GM18517 (cell line): ENCODE data around the gene PRADC1.
"Not testable (repeated sequence)": the region's sequence is repeated elsewhere in the genome, so short reads cannot be mapped to it uniquely, and the experiment has no call there.

Experiments
- ATAC-seq: cut with Tn5 transposase; IDR thresholded peaks from one replicate; pipeline ENCODE4 v1.9.1; 2021; ENCODE audit warnings: mild to moderate bottlenecking, moderate library complexity; ENCODE audit not compliant: unreplicated experiment

Gene PRADC1

GRCh38 chr2:73233154-73233931 lies at the start of gene PRADC1:
PRADC1 (minus strand) TSS chr2:73233239; CDS start chr2:73233160, 79 bp downstream.
- ATAC-seq: peak; percentile 94

GRCh38 chr2:73281244-73281643 lies 48.2 kb upstream of the PRADC1 start:
- no peak for ATAC-seq

- no peak for ATAC-seq
Observed at GRCh38 chr2:73279852-73280251, 46.8 kb upstream of the PRADC1 start.

GRCh38 chr2:73272270-73272669 lies 39.2 kb upstream of the PRADC1 start:
- ATAC-seq: no peak

GRCh38 chr2:73269686-73270465 lies 36.8 kb upstream of the PRADC1 start:
- ATAC-seq: no peak

- no peak for ATAC-seq
Observed at GRCh38 chr2:73268830-73269685, 36.0 kb upstream of the PRADC1 start.

- ATAC-seq: no peak
Observed at GRCh38 chr2:73268366-73268829, 35.4 kb upstream of the PRADC1 start.

- ATAC-seq: no peak
Observed at GRCh38 chr2:73267008-73267407, 34.0 kb upstream of the PRADC1 start.

- no peak for ATAC-seq
Observed at GRCh38 chr2:73266061-73266901, 33.2 kb upstream of the PRADC1 start.

GRCh38 chr2:73265298-73266060 lies 32.4 kb upstream of the PRADC1 start:
- no peak for ATAC-seq

- no peak for ATAC-seq
Observed at GRCh38 chr2:73264783-73265182, 31.7 kb upstream of the PRADC1 start.

GRCh38 chr2:73264332-73264606 lies 31.2 kb upstream of the PRADC1 start:
- no peak for ATAC-seq

GRCh38 chr2:73263540-73264331 lies 30.7 kb upstream of the PRADC1 start:
- no peak for ATAC-seq

GRCh38 chr2:73262691-73263429 lies 29.8 kb upstream of the PRADC1 start:
- not testable (repeated sequence) for ATAC-seq

- no peak for ATAC-seq
Observed at GRCh38 chr2:73262108-73262651, 29.1 kb upstream of the PRADC1 start.

- ATAC-seq: no peak
Observed at GRCh38 chr2:73260338-73260984, 27.4 kb upstream of the PRADC1 start.

- no peak for ATAC-seq
Observed at GRCh38 chr2:73259704-73260337, 26.8 kb upstream of the PRADC1 start.
